GM10266 (cell line): ENCODE data around the gene TMEM184B.
A peak's percentile ranks its signal among the peaks of the same experiment; 100 is the strongest.

Source experiments
- DNase-seq: peaks from one replicate; pipeline ENCODE4 v3.0.0; 2012; ENCODE audit errors: extremely low spot score
- TF ChIP-seq, protein P1 (sequence below): IDR thresholded peaks from 2 replicates; pipeline ENCODE4 v1.5.1; 2012; ENCODE audit warnings: mild to moderate bottlenecking, low read depth; ENCODE audit not compliant: control insufficient read depth, insufficient read depth; ENCODE audit errors: missing control alignments

The TMEM184B gene

DNA sequence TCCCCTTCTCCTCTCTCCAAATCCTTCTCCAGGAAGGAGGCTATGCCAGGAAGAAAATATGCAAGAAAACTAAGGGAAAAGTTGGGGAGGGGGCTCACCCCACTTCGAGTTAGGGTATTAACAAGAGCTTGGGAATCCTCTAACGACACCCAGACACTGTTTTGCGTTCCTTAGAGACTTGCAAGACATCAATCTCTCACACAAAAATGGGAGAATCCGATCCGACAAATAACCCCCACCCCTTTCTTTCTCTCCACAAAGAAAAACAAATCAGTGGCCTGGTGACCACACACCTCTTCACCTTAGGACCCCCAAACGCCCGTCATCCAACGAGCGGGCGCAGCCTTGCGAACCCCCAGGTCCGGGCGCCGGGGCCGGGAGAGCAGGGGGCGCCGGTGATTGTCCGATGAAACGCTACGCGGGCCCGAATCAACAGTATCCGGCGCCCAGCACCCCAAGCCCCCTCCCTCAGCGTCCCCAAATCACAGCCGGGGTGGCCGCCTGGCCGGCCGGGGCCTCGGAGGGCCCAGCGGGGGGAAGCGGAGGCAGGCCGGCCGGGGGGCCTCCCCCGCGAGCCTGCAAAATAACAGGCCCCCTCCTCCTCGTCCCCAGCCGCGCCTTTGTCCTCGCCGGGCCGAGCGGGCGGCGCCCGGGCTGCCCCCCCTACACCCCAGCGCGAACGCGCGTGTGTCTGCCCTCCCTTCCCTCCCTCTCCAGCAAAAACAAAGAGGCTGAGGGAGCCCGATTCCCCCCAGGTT, 43.7 kb upstream of the TMEM184B start:
- peak; percentile 79 for DNase-seq
- TF ChIP-seq, protein P1, sequence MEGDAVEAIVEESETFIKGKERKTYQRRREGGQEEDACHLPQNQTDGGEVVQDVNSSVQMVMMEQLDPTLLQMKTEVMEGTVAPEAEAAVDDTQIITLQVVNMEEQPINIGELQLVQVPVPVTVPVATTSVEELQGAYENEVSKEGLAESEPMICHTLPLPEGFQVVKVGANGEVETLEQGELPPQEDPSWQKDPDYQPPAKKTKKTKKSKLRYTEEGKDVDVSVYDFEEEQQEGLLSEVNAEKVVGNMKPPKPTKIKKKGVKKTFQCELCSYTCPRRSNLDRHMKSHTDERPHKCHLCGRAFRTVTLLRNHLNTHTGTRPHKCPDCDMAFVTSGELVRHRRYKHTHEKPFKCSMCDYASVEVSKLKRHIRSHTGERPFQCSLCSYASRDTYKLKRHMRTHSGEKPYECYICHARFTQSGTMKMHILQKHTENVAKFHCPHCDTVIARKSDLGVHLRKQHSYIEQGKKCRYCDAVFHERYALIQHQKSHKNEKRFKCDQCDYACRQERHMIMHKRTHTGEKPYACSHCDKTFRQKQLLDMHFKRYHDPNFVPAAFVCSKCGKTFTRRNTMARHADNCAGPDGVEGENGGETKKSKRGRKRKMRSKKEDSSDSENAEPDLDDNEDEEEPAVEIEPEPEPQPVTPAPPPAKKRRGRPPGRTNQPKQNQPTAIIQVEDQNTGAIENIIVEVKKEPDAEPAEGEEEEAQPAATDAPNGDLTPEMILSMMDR = no peak

DNA sequence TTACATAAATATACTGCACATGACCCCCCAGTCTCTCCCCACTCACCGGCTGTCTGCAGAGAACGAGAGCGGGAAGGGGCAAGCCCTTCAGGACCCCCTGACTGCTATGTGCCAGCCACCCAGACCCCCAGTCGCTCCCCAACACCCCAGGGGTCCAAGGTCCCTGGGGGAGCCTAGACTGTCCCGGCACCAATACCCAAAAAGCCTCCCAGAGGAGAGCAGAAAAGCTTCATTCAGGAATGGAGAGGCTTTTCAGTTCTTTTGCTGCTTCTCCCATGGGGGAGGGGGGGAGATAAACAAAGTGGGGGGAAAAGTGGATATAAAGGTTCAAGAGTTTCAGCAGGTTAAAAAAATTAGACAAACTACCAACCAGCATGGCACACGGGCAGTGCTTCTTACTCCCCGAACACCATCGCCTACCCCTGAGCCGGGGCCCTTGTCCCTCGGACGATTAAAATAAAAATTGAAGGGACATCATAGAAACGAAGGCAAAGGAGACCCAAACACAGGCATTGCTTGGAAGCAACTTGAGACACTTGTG, 43.1 kb upstream of the TMEM184B start:
- peak; percentile 59 for DNase-seq
- TF ChIP-seq, protein P1 = no peak

- no peak for DNase-seq
- TF ChIP-seq, protein P1 = no peak
These were observed 42.4 kb upstream of the TMEM184B start for GRCh38 chr22:38314933-38315822.

- DNase-seq = no peak
- TF ChIP-seq, protein P1 = no peak
These were observed 41.5 kb upstream of the TMEM184B start for GRCh38 chr22:38314051-38314932.

DNA sequence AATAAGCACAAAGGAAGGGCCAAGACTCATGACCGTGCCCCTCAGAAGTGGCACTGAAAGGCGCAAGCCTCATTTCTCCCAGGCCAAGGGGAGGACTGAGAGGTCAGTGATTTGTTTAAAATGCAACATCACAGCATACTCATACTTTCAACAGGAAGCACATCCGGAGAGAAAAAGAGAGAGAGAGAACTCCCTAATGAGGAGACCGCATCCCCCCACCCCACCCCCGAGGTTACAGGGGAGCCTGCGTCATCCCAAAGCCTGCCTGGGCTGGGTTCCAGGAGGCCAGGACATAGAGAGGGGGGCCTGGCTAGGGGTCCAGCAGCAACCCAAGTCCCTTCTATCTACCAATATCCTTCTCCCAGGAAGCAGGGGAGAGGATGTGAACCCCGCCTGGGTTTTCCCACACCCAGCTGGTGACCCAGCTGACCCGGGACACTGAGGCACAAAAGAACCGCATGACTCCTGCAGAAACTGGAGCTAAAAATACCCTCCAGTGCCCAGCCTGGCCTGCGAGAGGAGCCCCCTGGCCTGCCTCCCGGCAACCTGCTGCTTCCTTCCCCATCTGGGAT, 40.7 kb upstream of the TMEM184B start:
- TF ChIP-seq, protein P1 = no peak
- DNase-seq = no peak

GRCh38 chr22:38312261-38312800, 39.5 kb upstream of the TMEM184B start:
- TF ChIP-seq, protein P1 = no peak
- DNase-seq = no peak
